Right atrium auricular region (tissue), 2 donors: ENCODE measurements around the gene C17orf67. TPM values are rescaled to one million over a fixed set of nuclear protein-coding genes. Genes with fewer than 3 reads are reported as not detected.

ENCODE experiments used
- DNase-seq: peaks from one replicate; pipeline ENCODE4 v3.0.0-alpha.2; 2019; ENCODE audit warnings: low spot score
- H3K27ac ChIP-seq, 2 donors: fragments of 200-600 bp; sonication (generic); 1 replicate in 1 of 2; 2 replicates in 1 of 2; pipeline ENCODE4 v1.5.1; 2016 to 2019
- H3K27me3 ChIP-seq, 2 donors: fragments of 200-600 bp; sonication (generic); one replicate each; pipeline versions ENCODE4 v1.5.1 to v1.6.0; 2017 to 2019
- H3K36me3 ChIP-seq: fragments of 200-600 bp; sonication (generic); one replicate; pipeline ENCODE4 v1.5.1; 2016
- H3K4me1 ChIP-seq, 2 donors: fragments of 200-600 bp; sonication (generic); one replicate each; pipeline versions ENCODE4 v1.5.1 to v1.6.0; 2017 to 2019
- H3K4me3 ChIP-seq, 2 donors: fragments of 200-600 bp; sonication (generic); 1 replicate in 1 of 2; 2 replicates in 1 of 2; pipeline ENCODE4 v1.5.1; 2017 to 2019; ENCODE audit warnings: mild to moderate bottlenecking in 1 of 2, moderate library complexity in 1 of 2
- H3K9me3 ChIP-seq, 2 donors: fragments of 200-600 bp; sonication (generic); one replicate each; pipeline ENCODE4 v1.5.1; 2019
- CTCF ChIP-seq, 2 donors: fragments of 200-600 bp; sonication (generic); IDR thresholded peaks; one replicate each; pipeline ENCODE4 v1.5.1; 2019; ENCODE audit warnings: antibody characterized with exemption in 2 of 2
- total RNA-seq, 2 donors: library from RNA; depleted of rRNA; stranded (reverse); fragments of >200 nt; gene quantifications; one replicate each; pipeline ENCODE4 v1.1.0, GENCODE V29; 2016

C17orf67 gene
- total RNA-seq, 2 donors from 2014 or later: 0.51 TPM; not detected in 1

- Histone ChIP-seq H3K27ac (no peak overlapping the region), H3K4me1 (no peaks in the 10 kb centered on the region), H3K4me3 (no peak overlapping the region), H3K36me3 (no peaks in the 10 kb centered on the region), H3K9me3 (no peaks in the 10 kb centered on the region), H3K27me3 (no peaks in the 10 kb centered on the region)
- DNase-seq: no peak
- no peak for TF ChIP-seq CTCF (IDR thresholded peaks at IDR 0.05)
These were observed 43.1 kb upstream of the C17orf67 start for GRCh38 chr17:56876766-56877179.

- Histone ChIP-seq H3K4me1 (no peaks in the 10 kb centered on the region), H3K4me3 (no peak overlapping the region), H3K9me3 (no peaks in the 10 kb centered on the region), H3K27ac (no peak overlapping the region), H3K36me3 (no peaks in the 10 kb centered on the region), H3K27me3 (no peaks in the 10 kb centered on the region)
- DNase-seq: no peak
- no peak for TF ChIP-seq CTCF (IDR thresholded peaks at IDR 0.05)
These were observed 36.4 kb upstream of the C17orf67 start for GRCh38 chr17:56870081-56870651.

GRCh38 chr17:56868716-56869115 is 35.0 kb upstream of the C17orf67 start:
- Histone ChIP-seq H3K4me3 (no peak overlapping the region), H3K36me3 (no peaks in the 10 kb centered on the region), H3K27ac (no peak overlapping the region), H3K4me1 (no peaks in the 10 kb centered on the region), H3K27me3 (no peaks in the 10 kb centered on the region), H3K9me3 (no peaks in the 10 kb centered on the region)
- TF ChIP-seq CTCF (IDR thresholded peaks at IDR 0.05): no peak
- no peak for DNase-seq

GRCh38 chr17:56867948-56868376 is 34.2 kb upstream of the C17orf67 start:
- TF ChIP-seq CTCF (IDR thresholded peaks at IDR 0.05): no peak
- DNase-seq: no peak
- no peaks in the 10 kb centered on the region for H3K4me1 ChIP-seq
- no peak overlapping the region for H3K4me3 ChIP-seq
- H3K27ac ChIP-seq: no peak overlapping the region
- H3K36me3 ChIP-seq: peaks cover 6% of the 10 kb centered on the region
- no peaks in the 10 kb centered on the region for H3K9me3 ChIP-seq
- H3K27me3 ChIP-seq: no peaks in the 10 kb centered on the region

- Histone ChIP-seq H3K4me3 (no peak overlapping the region), H3K27me3 (no peaks in the 10 kb centered on the region), H3K36me3 (peaks cover 16% of the 10 kb centered on the region), H3K27ac (no peak overlapping the region), H3K4me1 (no peaks in the 10 kb centered on the region), H3K9me3 (no peaks in the 10 kb centered on the region)
- DNase-seq: no peak
- TF ChIP-seq CTCF (IDR thresholded peaks at IDR 0.05): no peak
These were observed 32.8 kb upstream of the C17orf67 start for GRCh38 chr17:56866496-56866895.

- no peak overlapping the region for H3K4me3 ChIP-seq
- H3K27ac ChIP-seq: no peak overlapping the region
- no peaks in the 10 kb centered on the region for H3K27me3 ChIP-seq
- DNase-seq: no peak
- no peaks in the 10 kb centered on the region for H3K9me3 ChIP-seq
- no peaks in the 10 kb centered on the region for H3K4me1 ChIP-seq
- TF ChIP-seq CTCF (IDR thresholded peaks at IDR 0.05): no peak
- H3K36me3 ChIP-seq: peaks cover 16% of the 10 kb centered on the region
These were observed 32.4 kb upstream of the C17orf67 start for GRCh38 chr17:56866076-56866475.
